ENCODE data around the gene MIP.
A peak's percentile ranks its signal among the peaks of the same experiment; 100 is the strongest.
"Not testable (repeated sequence)": the region's sequence is repeated elsewhere in the genome, so short reads cannot be mapped to it uniquely, and the experiment has no call there.

DNA sequence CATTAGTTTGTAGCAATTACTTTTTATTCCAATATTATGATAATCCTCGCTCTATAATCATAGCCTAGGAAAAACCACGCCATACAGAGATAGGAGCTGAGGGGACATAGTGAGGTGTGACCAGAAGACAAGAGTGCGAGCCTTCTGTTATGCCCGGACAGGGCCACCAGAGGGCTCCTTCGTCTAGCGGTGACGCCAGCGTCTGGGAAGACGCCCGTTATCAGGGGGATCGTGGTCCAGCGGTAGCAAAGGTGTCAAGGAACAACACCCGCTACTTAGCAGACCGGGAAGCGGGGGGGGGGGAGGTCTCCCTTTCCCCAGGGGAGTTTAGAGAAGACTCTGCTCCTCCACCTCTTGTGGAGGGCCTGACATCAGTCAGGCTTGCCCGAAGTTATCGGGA is 42.2 kb upstream of the MIP start:
- TF ChIP-seq, protein P1, sequence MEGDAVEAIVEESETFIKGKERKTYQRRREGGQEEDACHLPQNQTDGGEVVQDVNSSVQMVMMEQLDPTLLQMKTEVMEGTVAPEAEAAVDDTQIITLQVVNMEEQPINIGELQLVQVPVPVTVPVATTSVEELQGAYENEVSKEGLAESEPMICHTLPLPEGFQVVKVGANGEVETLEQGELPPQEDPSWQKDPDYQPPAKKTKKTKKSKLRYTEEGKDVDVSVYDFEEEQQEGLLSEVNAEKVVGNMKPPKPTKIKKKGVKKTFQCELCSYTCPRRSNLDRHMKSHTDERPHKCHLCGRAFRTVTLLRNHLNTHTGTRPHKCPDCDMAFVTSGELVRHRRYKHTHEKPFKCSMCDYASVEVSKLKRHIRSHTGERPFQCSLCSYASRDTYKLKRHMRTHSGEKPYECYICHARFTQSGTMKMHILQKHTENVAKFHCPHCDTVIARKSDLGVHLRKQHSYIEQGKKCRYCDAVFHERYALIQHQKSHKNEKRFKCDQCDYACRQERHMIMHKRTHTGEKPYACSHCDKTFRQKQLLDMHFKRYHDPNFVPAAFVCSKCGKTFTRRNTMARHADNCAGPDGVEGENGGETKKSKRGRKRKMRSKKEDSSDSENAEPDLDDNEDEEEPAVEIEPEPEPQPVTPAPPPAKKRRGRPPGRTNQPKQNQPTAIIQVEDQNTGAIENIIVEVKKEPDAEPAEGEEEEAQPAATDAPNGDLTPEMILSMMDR (IDR thresholded peaks at IDR 0.05), result peak in 1 of 3 experiments; percentile 37
- TF ChIP-seq POLR2A (IDR thresholded peaks at IDR 0.05), result not testable (repeated sequence)

Measured in testis (tissue), 2 donors.